Measurements from ENCODE around the gene THBS1. TPM values are rescaled to one million over a fixed set of nuclear protein-coding genes. Genes with fewer than 3 reads are reported as not detected.

Gene THBS1
- total and polyA plus RNA-seq, 2 donors (not counting 1 experiment from before 2014, with no cell fraction given), result 0.63 to 4.3 TPM

- no peak overlapping the region for H3K4me3 ChIP-seq (ENCODE audit: control extremely low read depth in 1 of 5, extremely low read depth in 1 of 5, insufficient read depth in 1 of 5, low read depth in 2 of 5, low read length in 4 of 5)
- Mint-ChIP-seq H3K27ac (no peak overlapping the region), H3K4me1 (peaks cover 6% of the 10 kb centered on the region), H3K27me3 (peaks cover 9% of the 10 kb centered on the region), H3K9me3 (ENCODE audit: insufficient read depth) (no peaks in the 10 kb centered on the region), H3K4me3 (no peak overlapping the region)
- H3K27me3 ChIP-seq (replicated peaks in 1 of 4; ENCODE audit: control extremely low read depth in 1 of 4, control insufficient read depth in 3 of 4, insufficient read depth in 4 of 4, low read length in 3 of 4), result no peaks in the 10 kb centered on the region
- no peaks in the 10 kb centered on the region for H3K79me2 ChIP-seq (ENCODE audit: control insufficient read depth, insufficient read depth, low read length)
- no peaks in the 10 kb centered on the region for H4K20me1 ChIP-seq (ENCODE audit: control insufficient read depth, insufficient read depth, low read length, poor library complexity, severe bottlenecking)
- H3K4me1 ChIP-seq (ENCODE audit: control insufficient read depth in 2 of 2, insufficient read depth in 2 of 2, low read length in 2 of 2), result peaks cover 0 to 5% of the 10 kb centered on the region in 2 donors
- ChIA-PET POLR2A (no interaction called here), CTCF (no interaction called here)
- no peak overlapping the region for H3K4me2 ChIP-seq (replicated peaks; ENCODE audit: low read depth, low read length, poor library complexity, severe bottlenecking)
- no peak overlapping the region for H3K27ac ChIP-seq (ENCODE audit: low read length in 2 of 2)
- DNase-seq (no peak), ATAC-seq (ENCODE audit: low read depth) (no peak)
- intact Hi-C loops (cut with micrococcal nuclease), result no loop called here
- H3K36me3 ChIP-seq (replicated peaks in 1 of 2; ENCODE audit: control extremely low read depth in 1 of 2, control insufficient read depth in 1 of 2, extremely low read depth in 1 of 2, insufficient read depth in 2 of 2, low read length in 1 of 2), result no peaks in the 10 kb centered on the region
- H2AFZ ChIP-seq (ENCODE audit: insufficient read depth, low read depth, low read length, poor library complexity, severe bottlenecking), result no peak overlapping the region
- H3K9me3 ChIP-seq (ENCODE audit: control extremely low read depth in 1 of 3, control insufficient read depth in 2 of 3, insufficient read depth in 1 of 3, low read length in 2 of 3), result no peaks in the 10 kb centered on the region
- TF ChIP-seq CTCF (IDR thresholded peaks at IDR 0.05) (no peak), EZH2 (IDR thresholded peaks at IDR 0.05; ENCODE audit: borderline replicate concordance, insufficient read depth, low read depth, low read length, poor library complexity, severe bottlenecking) (no peak)
- no peak overlapping the region for H3K9ac ChIP-seq (ENCODE audit: low read length)
- WGBS (ENCODE audit: insufficient coverage), result 94% methylated on average over 3 of the region's 6 CpGs
Observed at GRCh38 chr15:39622660-39623516, 42.0 kb downstream of the THBS1 start.

GRCh38 chr15:39623529-39623931 lies 42.7 kb downstream of the THBS1 start:
- intact Hi-C loops (cut with micrococcal nuclease), result no loop called here
- Histone ChIP-seq H3K79me2 (ENCODE audit: control insufficient read depth, insufficient read depth, low read length) (no peaks in the 10 kb centered on the region), H4K20me1 (ENCODE audit: control insufficient read depth, insufficient read depth, low read length, poor library complexity, severe bottlenecking) (no peaks in the 10 kb centered on the region), H3K27ac (ENCODE audit: low read length in 2 of 2) (no peak overlapping the region), H3K9me3 (ENCODE audit: control extremely low read depth in 1 of 3, control insufficient read depth in 2 of 3, insufficient read depth in 1 of 3, low read length in 2 of 3) (no peaks in the 10 kb centered on the region), H3K27me3 (replicated peaks in 1 of 4; ENCODE audit: control extremely low read depth in 1 of 4, control insufficient read depth in 3 of 4, insufficient read depth in 4 of 4, low read length in 3 of 4) (no peaks in the 10 kb centered on the region), H3K4me1 (ENCODE audit: control insufficient read depth in 2 of 2, insufficient read depth in 2 of 2, low read length in 2 of 2) (peaks cover 0 to 5% of the 10 kb centered on the region in 2 donors), H3K36me3 (replicated peaks in 1 of 2; ENCODE audit: control extremely low read depth in 1 of 2, control insufficient read depth in 1 of 2, extremely low read depth in 1 of 2, insufficient read depth in 2 of 2, low read length in 1 of 2) (no peaks in the 10 kb centered on the region), H2AFZ (ENCODE audit: insufficient read depth, low read depth, low read length, poor library complexity, severe bottlenecking) (no peak overlapping the region), H3K9ac (ENCODE audit: low read length) (no peak overlapping the region), H3K4me3 (ENCODE audit: control extremely low read depth in 1 of 5, extremely low read depth in 1 of 5, insufficient read depth in 1 of 5, low read depth in 2 of 5, low read length in 4 of 5) (no peak overlapping the region), H3K4me2 (replicated peaks; ENCODE audit: low read depth, low read length, poor library complexity, severe bottlenecking) (no peak overlapping the region)
- DNase-seq (peak; percentile 12), ATAC-seq (ENCODE audit: low read depth) (no peak)
- Mint-ChIP-seq H3K4me3 (no peak overlapping the region), H3K4me1 (peaks cover 6% of the 10 kb centered on the region), H3K9me3 (ENCODE audit: insufficient read depth) (no peaks in the 10 kb centered on the region), H3K27me3 (peaks cover 9% of the 10 kb centered on the region), H3K27ac (no peak overlapping the region)
- POLR2A ChIA-PET, result no interaction called here
- TF ChIP-seq EZH2 (IDR thresholded peaks at IDR 0.05; ENCODE audit: borderline replicate concordance, insufficient read depth, low read depth, low read length, poor library complexity, severe bottlenecking) (no peak), CTCF (IDR thresholded peaks at IDR 0.05) (no peak)
- 0% methylated on average over 1 of the region's 4 CpGs for WGBS (ENCODE audit: insufficient coverage)
- CTCF ChIA-PET, result no interaction called here
